ENCODE results near the gene LRCH2. TPM values are rescaled to one million over a fixed set of nuclear protein-coding genes. Genes with fewer than 3 reads are reported as not detected.

LRCH2 gene
- total and polyA plus RNA-seq, 2 of the 4 experiments (the other 2 are of a cell fraction), result 2.6 to 4.3 TPM

DNA sequence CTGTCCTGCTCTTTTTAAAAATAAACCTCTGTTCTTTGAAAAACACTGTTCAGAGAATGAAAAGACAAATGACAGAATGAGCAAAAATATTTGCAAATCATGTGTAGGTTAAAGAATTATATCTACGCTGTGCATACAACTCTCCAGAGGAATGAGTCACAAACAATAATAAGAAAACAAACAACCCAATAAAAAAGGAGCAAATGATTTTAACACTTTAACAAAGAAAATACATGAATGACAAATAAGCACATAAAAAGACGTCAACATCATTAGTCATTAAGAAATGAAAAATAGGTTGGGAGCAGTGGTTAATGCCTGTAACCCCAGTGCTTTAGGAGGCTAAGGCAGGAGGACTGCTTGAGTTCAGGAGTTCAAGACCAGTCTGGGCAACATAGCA, 21.1 kb upstream of the LRCH2 start:
- H2BK15ac ChIP-seq (ENCODE audit: low read depth, low read length), result no peak overlapping the region
- no TSS peak for BruUV-seq (replicated peaks)
- dilution Hi-C loops (cut with HindIII; ENCODE audit: low sequenced_read_pairs, unreplicated experiment), result no loop called here
- no peak overlapping the region for H3K56ac ChIP-seq (ENCODE audit: extremely low read depth, insufficient read depth, low read length)
- ChIA-PET CTCF (interaction anchor here (0.6 kb wide), 1 partner anchor 58 kb away, joined by 3 read pairs; no protein-coding TSS in a partner anchor), POLR2A (ENCODE audit: unreplicated experiment) (no interaction called here)
- WGBS, 2 experiments (ENCODE audit: extremely low coverage in 2 of 2, insufficient read length in 1 of 2), result no CpG with 5 or more reads among the region's 2 CpGs
- no peak overlapping the region for H2AK9ac ChIP-seq (replicated peaks; ENCODE audit: low read depth, low read length, poor library complexity)
- H2BK20ac ChIP-seq (ENCODE audit: low read depth, low read length), result no peak overlapping the region
- H4K8ac ChIP-seq (ENCODE audit: low read depth in 2 of 2, low read length in 2 of 2), result no peak overlapping the region
- intact Hi-C loops (cut with micrococcal nuclease), result no loop called here
- 0 out of 2 replicates have a peak, but pooled peaks cover 3% of the 10 kb centered on the region for H3K4me1 ChIP-seq (ENCODE audit: control insufficient read depth, insufficient read depth, low read length)
- in situ Hi-C loops (cut with MboI; ENCODE audit: low sequenced_read_pairs), result no loop called here
- no peak overlapping the region for H2BK5ac ChIP-seq (ENCODE audit: low read depth, low read length, poor library complexity, severe bottlenecking)
- H2AFZ ChIP-seq (replicated peaks; ENCODE audit: low read length, poor library complexity), result no peak overlapping the region
- H2AK5ac ChIP-seq (ENCODE audit: low read depth, low read length), result no peak overlapping the region
- H3K27ac ChIP-seq (ENCODE audit: insufficient read depth, low read length), result no peak overlapping the region
- H3K36me3 ChIP-seq (ENCODE audit: control insufficient read depth, insufficient read depth, low read length), result no peaks in the 10 kb centered on the region
- H3K9me1 ChIP-seq (ENCODE audit: insufficient read depth, low read length), result no peaks in the 10 kb centered on the region; the same call in 1 of the 2 replicates
- no peak overlapping the region for H3K4me2 ChIP-seq (ENCODE audit: low read depth, low read length)
- TF ChIP-seq CHD1 (IDR thresholded peaks at IDR 0.05; ENCODE audit: low read depth, low read length) (no peak), CEBPB (IDR thresholded peaks at IDR 0.05; ENCODE audit: low read depth, low read length) (no peak), SMC3 (IDR thresholded peaks at IDR 0.05; ENCODE audit: low read depth, low read length) (no peak), BHLHE40 (IDR thresholded peaks at IDR 0.05; ENCODE audit: low read depth, low read length) (no peak), MAZ (IDR thresholded peaks at IDR 0.05; ENCODE audit: borderline replicate concordance, low read depth, low read length) (no peak), RFX5 (IDR thresholded peaks at IDR 0.05; ENCODE audit: low read depth, low read length) (no peak), RCOR1 (IDR thresholded peaks at IDR 0.05; ENCODE audit: insufficient replicate concordance, low read length) (no peak), NFE2L2 (IDR thresholded peaks at IDR 0.05; ENCODE audit: low read depth, low read length) (no peak)
- TF ChIP-seq, protein P1, sequence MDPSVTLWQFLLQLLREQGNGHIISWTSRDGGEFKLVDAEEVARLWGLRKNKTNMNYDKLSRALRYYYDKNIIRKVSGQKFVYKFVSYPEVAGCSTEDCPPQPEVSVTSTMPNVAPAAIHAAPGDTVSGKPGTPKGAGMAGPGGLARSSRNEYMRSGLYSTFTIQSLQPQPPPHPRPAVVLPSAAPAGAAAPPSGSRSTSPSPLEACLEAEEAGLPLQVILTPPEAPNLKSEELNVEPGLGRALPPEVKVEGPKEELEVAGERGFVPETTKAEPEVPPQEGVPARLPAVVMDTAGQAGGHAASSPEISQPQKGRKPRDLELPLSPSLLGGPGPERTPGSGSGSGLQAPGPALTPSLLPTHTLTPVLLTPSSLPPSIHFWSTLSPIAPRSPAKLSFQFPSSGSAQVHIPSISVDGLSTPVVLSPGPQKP (IDR thresholded peaks at IDR 0.05; ENCODE audit: borderline replicate concordance, low read depth, low read length), result no peak
- H3K14ac ChIP-seq (replicated peaks; ENCODE audit: low read depth, low read length), result no peak overlapping the region
- no peak overlapping the region for H4K91ac ChIP-seq (ENCODE audit: insufficient read depth, low read depth, low read length)
- ATAC-seq (ENCODE audit: low read depth) (no peak), DNase-seq (no peak)
- H3K9me3 ChIP-seq (ENCODE audit: control insufficient read depth, insufficient read depth, low read length), result no peaks in the 10 kb centered on the region
- no peak overlapping the region for H3K9ac ChIP-seq (ENCODE audit: low read depth, low read length)
- no peak overlapping the region for H3K18ac ChIP-seq (ENCODE audit: low read depth, low read length)
- no peaks in the 10 kb centered on the region for H4K20me1 ChIP-seq (ENCODE audit: insufficient read depth, low read length)
- H4K5ac ChIP-seq (ENCODE audit: low read depth, low read length), result no peak overlapping the region
- H3K23ac ChIP-seq (ENCODE audit: low read depth, low read length), result no peak overlapping the region
- H2BK120ac ChIP-seq (ENCODE audit: low read depth, low read length), result no peak overlapping the region
- peaks cover 2% of the 10 kb centered on the region; the same call in 1 of the 2 replicates for H3K27me3 ChIP-seq (ENCODE audit: control insufficient read depth, insufficient read depth, low read length)
- no peaks in the 10 kb centered on the region for H3K79me1 ChIP-seq (ENCODE audit: low read depth in 1 of 2, low read length in 2 of 2)
- no peak overlapping the region for H3K4me3 ChIP-seq (ENCODE audit: insufficient read depth, low read depth, low read length)
- H3K4ac ChIP-seq (ENCODE audit: low read depth, low read length), result no peak overlapping the region
